GM19035 (cell line): ENCODE measurements around the gene AMMECR1.

Experiments used
- ATAC-seq: cut with Tn5 transposase; IDR thresholded peaks from one replicate; pipeline ENCODE4 v1.9.1; 2021; ENCODE audit not compliant: unreplicated experiment

Gene AMMECR1

DNA sequence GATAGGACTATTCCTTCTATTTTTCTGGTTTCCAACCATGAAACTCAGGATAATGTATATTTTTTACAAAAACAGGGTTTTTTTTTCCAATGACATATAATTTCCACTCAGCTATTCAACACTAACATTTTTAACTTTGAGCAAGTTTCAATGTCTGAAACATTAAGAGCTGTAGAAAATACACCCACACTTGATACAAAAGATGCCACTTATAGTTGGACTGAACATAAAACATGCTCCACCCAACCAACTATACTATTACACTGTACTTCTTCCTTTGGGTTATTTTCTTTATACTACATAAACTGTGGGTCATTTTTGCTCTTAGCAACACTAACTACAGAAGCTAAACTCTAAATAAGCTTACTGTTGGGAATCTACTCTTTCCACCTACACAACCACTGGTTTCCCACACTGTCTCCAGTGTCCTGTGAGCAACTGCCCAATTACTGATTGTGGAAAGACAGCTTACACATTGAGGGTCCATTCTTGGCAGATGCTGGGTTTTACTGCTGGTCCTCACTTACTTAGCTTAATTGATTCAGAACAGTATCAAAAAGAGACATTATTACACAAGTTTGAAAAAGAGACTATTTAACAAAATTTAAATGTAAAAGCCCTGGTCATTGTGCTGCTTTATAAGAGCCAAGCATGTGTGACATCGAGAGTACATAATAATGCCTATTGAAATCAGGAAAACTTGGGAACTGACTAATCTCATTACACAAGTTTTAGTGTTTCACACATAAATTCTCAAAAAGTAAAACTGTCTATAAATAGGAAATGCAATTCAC is 6.3 kb downstream of the AMMECR1 start:
- no peak for ATAC-seq

GRCh38 chrX:110310896-110311295 is 7.0 kb downstream of the AMMECR1 start:
- peak; percentile 87 for ATAC-seq

- ATAC-seq, result no peak
Observed at GRCh38 chrX:110310000-110310790, 7.7 kb downstream of the AMMECR1 start.

DNA sequence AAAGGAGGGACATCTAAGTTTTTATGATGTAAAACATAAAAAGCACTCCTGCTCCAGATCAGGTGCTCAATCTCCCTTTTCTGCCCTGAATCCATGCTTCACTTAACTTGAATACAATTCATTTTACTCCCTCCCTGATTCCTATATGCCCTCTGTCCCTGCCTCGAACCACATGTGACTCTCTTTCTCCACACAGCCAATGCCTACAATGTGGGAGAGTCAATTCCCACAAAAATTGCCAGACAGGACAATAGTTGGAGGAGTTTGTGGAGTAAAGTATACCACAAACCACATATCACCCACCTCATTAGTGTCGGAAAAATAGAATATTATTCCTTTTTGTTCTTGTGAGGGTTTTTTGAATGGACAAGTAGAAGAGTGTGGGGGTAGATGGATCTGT is 9.7 kb downstream of the AMMECR1 start:
- no peak for ATAC-seq

GRCh38 chrX:110304884-110305283 is 13.0 kb downstream of the AMMECR1 start:
- no peak for ATAC-seq

GRCh38 chrX:110304371-110304770 is 13.5 kb downstream of the AMMECR1 start:
- no peak for ATAC-seq

- no peak for ATAC-seq
Observed at GRCh38 chrX:110302975-110303374, 14.9 kb downstream of the AMMECR1 start.

GRCh38 chrX:110301194-110301593 is 16.7 kb downstream of the AMMECR1 start:
- no peak for ATAC-seq

- ATAC-seq, result no peak
Observed at GRCh38 chrX:110294087-110294486, 23.8 kb downstream of the AMMECR1 start.

- no peak for ATAC-seq
Observed at GRCh38 chrX:110293658-110294057, 24.2 kb downstream of the AMMECR1 start.

- ATAC-seq, result no peak
Observed at GRCh38 chrX:110287605-110288004, 30.3 kb downstream of the AMMECR1 start.

- ATAC-seq, result no peak
Observed at GRCh38 chrX:110286106-110286505, 31.8 kb downstream of the AMMECR1 start.

GRCh38 chrX:110284159-110284558 is 33.7 kb downstream of the AMMECR1 start:
- no peak for ATAC-seq

- no peak for ATAC-seq
Observed at GRCh38 chrX:110282922-110283321, 35.0 kb downstream of the AMMECR1 start.

DNA sequence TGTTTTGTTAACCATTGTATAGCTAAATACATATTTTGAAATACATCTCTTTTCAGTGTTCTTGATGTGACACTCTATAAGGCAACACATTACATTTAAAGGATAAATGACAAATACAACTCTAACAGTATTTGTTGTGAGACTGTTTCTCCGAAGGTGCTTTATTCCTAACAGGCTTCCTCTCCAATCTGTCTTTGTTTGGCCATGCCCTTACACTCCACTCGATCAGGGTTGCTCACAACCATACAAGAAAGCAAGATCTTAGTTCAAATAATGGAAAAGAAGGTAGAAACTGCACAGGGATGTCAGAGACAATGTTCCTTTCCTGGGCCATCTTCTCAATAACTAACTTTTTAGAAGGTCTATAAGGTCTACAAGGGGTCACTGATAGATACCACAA is 36.5 kb downstream of the AMMECR1 start:
- no peak for ATAC-seq

DNA sequence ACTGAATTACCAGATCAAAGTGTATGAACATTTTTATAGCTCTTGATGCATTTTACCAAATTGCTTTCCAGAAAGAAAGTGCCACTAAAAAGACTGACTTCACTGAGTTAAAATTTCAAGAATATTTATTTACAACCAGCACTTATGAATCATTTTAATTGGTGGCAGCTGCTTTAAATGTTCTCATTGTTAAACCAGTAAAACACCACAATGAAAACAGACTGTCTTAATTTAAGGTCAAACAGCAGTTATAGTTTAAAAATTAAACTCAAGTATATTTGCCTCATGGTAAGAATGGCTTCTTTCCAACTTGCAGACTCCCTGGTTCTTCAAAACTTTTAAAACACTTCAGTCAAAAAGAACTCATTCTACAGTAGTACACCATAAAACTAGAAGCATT is 36.9 kb downstream of the AMMECR1 start:
- ATAC-seq, result no peak

- ATAC-seq, result no peak
Observed at GRCh38 chrX:110277609-110278008, 40.3 kb downstream of the AMMECR1 start.

DNA sequence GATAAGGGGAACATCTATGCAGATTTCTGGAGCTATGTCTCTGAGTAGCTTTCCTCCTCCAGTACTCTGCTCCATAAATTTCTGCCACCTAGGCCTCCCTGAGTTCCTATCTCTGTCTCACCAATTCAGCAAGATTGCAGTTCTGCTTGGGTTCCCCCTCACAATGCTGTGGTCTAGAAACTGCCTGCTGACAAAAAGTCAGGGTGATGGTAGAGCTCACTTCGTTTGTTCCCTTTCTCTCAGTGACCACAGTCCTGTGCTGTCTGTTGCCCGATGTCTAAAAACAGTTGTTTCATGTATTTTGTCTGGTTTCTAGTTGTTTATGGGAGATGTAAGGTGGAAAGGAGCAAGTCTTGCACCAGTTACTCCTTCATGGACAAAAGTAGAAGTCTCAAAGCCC is 41.1 kb downstream of the AMMECR1 start:
- ATAC-seq, result peak; percentile 90

DNA sequence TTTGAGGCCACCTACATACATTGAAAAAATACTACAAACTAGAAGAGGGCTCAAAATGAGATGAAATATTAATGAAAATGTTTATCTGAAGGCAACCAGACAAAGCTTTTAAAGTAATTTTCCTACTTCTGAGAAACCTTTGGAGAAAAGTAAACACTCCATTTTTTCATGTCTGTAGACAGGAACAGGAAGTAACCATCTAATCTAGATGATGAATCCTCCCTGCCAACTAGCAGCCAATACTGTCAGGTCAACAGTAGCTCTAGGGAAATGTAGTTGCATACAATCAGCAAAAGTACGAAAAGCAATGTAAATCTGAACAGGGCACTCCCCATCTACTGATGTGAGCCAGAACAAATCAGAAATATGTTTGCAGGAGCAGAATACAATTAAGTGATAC is 49.0 kb downstream of the AMMECR1 start:
- no peak for ATAC-seq

DNA sequence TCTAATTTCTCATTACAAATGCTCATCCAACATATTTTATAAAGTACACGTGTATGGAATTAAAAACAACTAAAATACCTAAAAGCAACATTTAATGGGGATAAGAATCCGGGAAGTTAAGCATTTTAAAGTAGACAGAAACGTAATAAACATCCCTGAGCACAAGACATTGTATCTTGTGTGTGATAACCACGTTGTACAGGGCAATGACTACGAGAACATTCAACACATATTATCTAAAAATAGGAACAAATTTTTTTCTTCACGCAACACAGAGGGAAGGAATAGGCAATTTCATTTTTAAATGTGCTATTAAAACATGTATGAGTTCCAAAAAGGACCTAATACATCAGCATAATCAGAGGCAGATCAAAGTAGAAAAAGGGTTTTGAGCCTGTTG is 49.5 kb downstream of the AMMECR1 start:
- ATAC-seq, result no peak

DNA sequence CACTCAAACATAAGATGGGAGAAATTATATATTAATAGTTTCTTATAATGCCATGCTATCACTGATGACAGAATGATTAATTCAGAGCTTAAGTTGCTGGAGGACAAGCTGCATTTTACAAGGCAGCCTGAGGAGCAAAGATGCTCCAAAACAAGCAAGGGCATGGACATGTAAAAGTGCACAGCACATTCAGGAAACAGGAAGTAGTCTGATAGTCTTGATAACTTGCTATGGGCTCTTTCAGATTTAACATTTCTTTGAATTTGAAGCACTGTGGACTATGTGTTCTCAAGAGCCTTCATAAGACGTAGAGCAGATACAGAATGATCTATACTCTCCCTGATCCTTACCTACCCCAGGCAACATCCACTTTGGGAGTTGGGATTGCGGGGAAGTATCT is 50.0 kb downstream of the AMMECR1 start:
- ATAC-seq, result no peak

- no peak for ATAC-seq
Observed at GRCh38 chrX:110265661-110266060, 52.2 kb downstream of the AMMECR1 start.
